Body of pancreas (tissue), 4 donors: Measurements from ENCODE around the gene ACSS3.

Experiments
- CTCF ChIP-seq, 7 experiments: fragments of 450-650 bp in 4 of 7; fragments of 200-600 bp in 3 of 7; sonication (generic) in 3 of 7; IDR thresholded peaks; one replicate each; pipeline ENCODE4 v1.5.1; 2016 to 2019; ENCODE audit warnings: antibody characterized with exemption in 7 of 7
- POLR2A ChIP-seq, 3 donors: fragments of 450-650 bp; IDR thresholded peaks; one replicate each; pipeline ENCODE4 v1.6.1; 2016; ENCODE audit warnings: antibody characterized with exemption in 3 of 3, mild to moderate bottlenecking in 2 of 3

GRCh38 chr12:81128930-81129554, 51.2 kb downstream of the ACSS3 start:
- TF ChIP-seq CTCF (IDR thresholded peaks at IDR 0.05) (peak; percentile 60 to 77 (median 77)), POLR2A (IDR thresholded peaks at IDR 0.05) (no peak)
